ENCODE data around the gene MLPH. TPM values are rescaled to one million over a fixed set of nuclear protein-coding genes. Genes with fewer than 3 reads are reported as not detected.
A peak's percentile ranks its signal among the peaks of the same experiment; 100 is the strongest.
"Not testable (repeated sequence)": the region's sequence is repeated elsewhere in the genome, so short reads cannot be mapped to it uniquely, and the experiment has no call there.

Gene MLPH
- total RNA-seq, 2 experiments from 2014 or later, result not detected

GRCh38 chr2:237467447-237468179, 19.4 kb upstream of the MLPH start:
- intact Hi-C loops (cut with micrococcal nuclease), result no loop called here
- no peaks in the 10 kb centered on the region for H3K4me1 Mint-ChIP-seq (ENCODE audit: low read depth)
- no peak overlapping the region for H3K27ac Mint-ChIP-seq
- H3K4me3 Mint-ChIP-seq, result no peak overlapping the region
- H3K9me3 Mint-ChIP-seq, result no peaks in the 10 kb centered on the region
- no peaks in the 10 kb centered on the region for H3K27me3 Mint-ChIP-seq
- ATAC-seq (no peak), DNase-seq (no peak)
- no peak for TF ChIP-seq CTCF (IDR thresholded peaks at IDR 0.05)
- no peaks in the 10 kb centered on the region for H3K36me3 Mint-ChIP-seq (ENCODE audit: low read depth)
- ChIA-PET CTCF (interaction anchor here (0.6 to 7.7 kb wide), 3 partner anchors 14 to 343 kb away, joined by 3 to 100 read pairs (median 3); no protein-coding TSS in a partner anchor), POLR2A (no interaction called here)

- H3K36me3 Mint-ChIP-seq (ENCODE audit: low read depth); H3K4me1 Mint-ChIP-seq (ENCODE audit: low read depth); H3K27ac Mint-ChIP-seq; H3K4me3 Mint-ChIP-seq; POLR2A ChIA-PET; H3K27me3 Mint-ChIP-seq; intact Hi-C loops (cut with micrococcal nuclease); H3K9me3 Mint-ChIP-seq; DNase-seq; ATAC-seq: not testable (repeated sequence)
- CTCF ChIA-PET, result interaction anchor here (0.6 to 7.7 kb wide), 7 partner anchors 21 to 315 kb away, joined by 3 to 100 read pairs (median 5); no protein-coding TSS in a partner anchor
Observed at GRCh38 chr2:237469410-237469809, 17.6 kb upstream of the MLPH start.

- ChIA-PET CTCF (interaction anchor here (0.9 to 7.7 kb wide), 8 partner anchors 21 to 316 kb away, joined by 3 to 100 read pairs (median 6); no protein-coding TSS in a partner anchor), POLR2A (no interaction called here)
- DNase-seq, result no peak
- ATAC-seq, result no peak
- Mint-ChIP-seq H3K4me3 (no peak overlapping the region), H3K4me1 (ENCODE audit: low read depth) (peaks cover 6% of the 10 kb centered on the region), H3K9me3 (no peaks in the 10 kb centered on the region), H3K27ac (no peak overlapping the region), H3K27me3 (no peaks in the 10 kb centered on the region), H3K36me3 (ENCODE audit: low read depth) (no peaks in the 10 kb centered on the region)
- intact Hi-C loops (cut with micrococcal nuclease), result loop anchor here (5.0 kb wide), 1 partner anchor 43 kb away; no protein-coding TSS in a partner anchor
- no peak for TF ChIP-seq CTCF (IDR thresholded peaks at IDR 0.05)
Observed at GRCh38 chr2:237469849-237470248, 17.2 kb upstream of the MLPH start.

- Mint-ChIP-seq H3K27me3 (peaks cover 3% of the 10 kb centered on the region), H3K4me1 (ENCODE audit: low read depth) (peaks cover 7% of the 10 kb centered on the region), H3K36me3 (ENCODE audit: low read depth) (no peaks in the 10 kb centered on the region), H3K4me3 (no peak overlapping the region), H3K27ac (no peak overlapping the region), H3K9me3 (no peaks in the 10 kb centered on the region)
- ATAC-seq (no peak), DNase-seq (no peak)
- TF ChIP-seq CTCF (IDR thresholded peaks at IDR 0.05), result no peak
- intact Hi-C loops (cut with micrococcal nuclease), result loop anchor here (5.0 kb wide), 1 partner anchor 44 kb away; no protein-coding TSS in a partner anchor
- CTCF ChIA-PET, result interaction anchor here (0.8 to 7.7 kb wide), 23 partner anchors 9 to 901 kb away, joined by 3 to 100 read pairs (median 4); partner anchors contain the start of gene ACKR3
- POLR2A ChIA-PET, result interaction anchor here (1.2 kb wide), 1 partner anchor 43 kb away, joined by 5 read pairs; no protein-coding TSS in a partner anchor
Observed at GRCh38 chr2:237470914-237471313, 16.1 kb upstream of the MLPH start.

GRCh38 chr2:237471438-237472186, 15.4 kb upstream of the MLPH start:
- Mint-ChIP-seq H3K27ac (no peak overlapping the region), H3K36me3 (ENCODE audit: low read depth) (no peaks in the 10 kb centered on the region), H3K27me3 (peaks cover 8% of the 10 kb centered on the region), H3K4me1 (ENCODE audit: low read depth) (peaks cover 10% of the 10 kb centered on the region), H3K9me3 (no peaks in the 10 kb centered on the region), H3K4me3 (no peak overlapping the region)
- ATAC-seq, result peak; percentile 54
- ChIA-PET CTCF (interaction anchor here (0.8 to 7.7 kb wide), 22 partner anchors 9 to 902 kb away, joined by 3 to 100 read pairs (median 4); partner anchors contain the start of gene ACKR3), POLR2A (interaction anchor here (1.2 kb wide), 1 partner anchor 44 kb away, joined by 5 read pairs; no protein-coding TSS in a partner anchor)
- peak; percentile 67 for DNase-seq
- intact Hi-C loops (cut with micrococcal nuclease), result loop anchor here (5.0 kb wide), 1 partner anchor 44 kb away; no protein-coding TSS in a partner anchor
- peak; percentile 48 for TF ChIP-seq CTCF (IDR thresholded peaks at IDR 0.05)

Measured in activated CD8-positive, alpha-beta T cell treated with anti-CD3 and anti-CD28 coated beads for 36 hours (primary cell).